ENCODE data around the gene SPC24.

DNA sequence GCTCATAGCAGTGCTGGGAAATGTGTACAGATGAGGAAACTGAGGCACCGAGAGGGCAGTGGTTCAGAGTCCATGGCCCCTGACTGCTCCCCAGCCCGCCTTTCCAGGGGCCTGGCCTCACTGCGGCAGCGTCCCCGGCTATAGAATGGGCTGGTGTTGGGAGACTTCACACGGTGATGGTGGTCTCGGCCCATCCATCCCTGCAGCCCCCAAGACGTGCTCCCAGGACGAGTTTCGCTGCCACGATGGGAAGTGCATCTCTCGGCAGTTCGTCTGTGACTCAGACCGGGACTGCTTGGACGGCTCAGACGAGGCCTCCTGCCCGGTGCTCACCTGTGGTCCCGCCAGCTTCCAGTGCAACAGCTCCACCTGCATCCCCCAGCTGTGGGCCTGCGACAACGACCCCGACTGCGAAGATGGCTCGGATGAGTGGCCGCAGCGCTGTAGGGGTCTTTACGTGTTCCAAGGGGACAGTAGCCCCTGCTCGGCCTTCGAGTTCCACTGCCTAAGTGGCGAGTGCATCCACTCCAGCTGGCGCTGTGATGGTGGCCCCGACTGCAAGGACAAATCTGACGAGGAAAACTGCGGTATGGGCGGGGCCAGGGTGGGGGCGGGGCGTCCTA is 50.5 kb downstream of the SPC24 start:
- TF ChIP-seq, protein P1, sequence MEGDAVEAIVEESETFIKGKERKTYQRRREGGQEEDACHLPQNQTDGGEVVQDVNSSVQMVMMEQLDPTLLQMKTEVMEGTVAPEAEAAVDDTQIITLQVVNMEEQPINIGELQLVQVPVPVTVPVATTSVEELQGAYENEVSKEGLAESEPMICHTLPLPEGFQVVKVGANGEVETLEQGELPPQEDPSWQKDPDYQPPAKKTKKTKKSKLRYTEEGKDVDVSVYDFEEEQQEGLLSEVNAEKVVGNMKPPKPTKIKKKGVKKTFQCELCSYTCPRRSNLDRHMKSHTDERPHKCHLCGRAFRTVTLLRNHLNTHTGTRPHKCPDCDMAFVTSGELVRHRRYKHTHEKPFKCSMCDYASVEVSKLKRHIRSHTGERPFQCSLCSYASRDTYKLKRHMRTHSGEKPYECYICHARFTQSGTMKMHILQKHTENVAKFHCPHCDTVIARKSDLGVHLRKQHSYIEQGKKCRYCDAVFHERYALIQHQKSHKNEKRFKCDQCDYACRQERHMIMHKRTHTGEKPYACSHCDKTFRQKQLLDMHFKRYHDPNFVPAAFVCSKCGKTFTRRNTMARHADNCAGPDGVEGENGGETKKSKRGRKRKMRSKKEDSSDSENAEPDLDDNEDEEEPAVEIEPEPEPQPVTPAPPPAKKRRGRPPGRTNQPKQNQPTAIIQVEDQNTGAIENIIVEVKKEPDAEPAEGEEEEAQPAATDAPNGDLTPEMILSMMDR (IDR thresholded peaks at IDR 0.05; ENCODE audit: poor library complexity), result no peak
- TF ChIP-seq EZH2 (IDR thresholded peaks at IDR 0.05; ENCODE audit: borderline replicate concordance), result no peak
